ENCODE data around the gene NLE1.
"Not testable (repeated sequence)": the region's sequence is repeated elsewhere in the genome, so short reads cannot be mapped to it uniquely, and the experiment has no call there.

The NLE1 gene

GRCh38 chr17:35141681-35142466 lies at the start of gene NLE1:
NLE1 (minus strand) TSS chr17:35142303; CDS start chr17:35142275, 28 bp downstream.
- in situ Hi-C loops (cut with MboI; ENCODE audit: low sequenced_read_pairs), result no loop called here

GRCh38 chr17:35191001-35191695 lies 49.0 kb upstream of the NLE1 start:
- in situ Hi-C loops (cut with MboI; ENCODE audit: low sequenced_read_pairs), result no loop called here

GRCh38 chr17:35189291-35189690 lies 47.2 kb upstream of the NLE1 start:
- in situ Hi-C loops (cut with MboI; ENCODE audit: low sequenced_read_pairs), result no loop called here

- in situ Hi-C loops (cut with MboI; ENCODE audit: low sequenced_read_pairs), result no loop called here
These were observed 46.0 kb upstream of the NLE1 start for GRCh38 chr17:35188111-35188510.

GRCh38 chr17:35187481-35187880 lies 45.4 kb upstream of the NLE1 start:
- in situ Hi-C loops (cut with MboI; ENCODE audit: low sequenced_read_pairs), result no loop called here

- in situ Hi-C loops (cut with MboI; ENCODE audit: low sequenced_read_pairs), result no loop called here
These were observed 43.7 kb upstream of the NLE1 start for GRCh38 chr17:35185849-35186248.

- in situ Hi-C loops (cut with MboI; ENCODE audit: low sequenced_read_pairs), result no loop called here
These were observed 42.2 kb upstream of the NLE1 start for GRCh38 chr17:35184274-35184673.

GRCh38 chr17:35183332-35183731 lies 41.2 kb upstream of the NLE1 start:
- in situ Hi-C loops (cut with MboI; ENCODE audit: low sequenced_read_pairs), result no loop called here

GRCh38 chr17:35179379-35179778 lies 37.3 kb upstream of the NLE1 start:
- in situ Hi-C loops (cut with MboI; ENCODE audit: low sequenced_read_pairs), result not testable (repeated sequence)

- in situ Hi-C loops (cut with MboI; ENCODE audit: low sequenced_read_pairs), result no loop called here
These were observed 34.8 kb upstream of the NLE1 start for GRCh38 chr17:35176897-35177296.

- in situ Hi-C loops (cut with MboI; ENCODE audit: low sequenced_read_pairs), result no loop called here
These were observed 33.7 kb upstream of the NLE1 start for GRCh38 chr17:35175638-35176415.

- in situ Hi-C loops (cut with MboI; ENCODE audit: low sequenced_read_pairs), result no loop called here
These were observed 32.8 kb upstream of the NLE1 start for GRCh38 chr17:35174835-35175334.

GRCh38 chr17:35172321-35172720 lies 30.2 kb upstream of the NLE1 start:
- in situ Hi-C loops (cut with MboI; ENCODE audit: low sequenced_read_pairs), result not testable (repeated sequence)

- in situ Hi-C loops (cut with MboI; ENCODE audit: low sequenced_read_pairs), result no loop called here
These were observed 29.7 kb upstream of the NLE1 start for GRCh38 chr17:35171834-35172233.

GRCh38 chr17:35170968-35171771 lies 29.1 kb upstream of the NLE1 start:
- in situ Hi-C loops (cut with MboI; ENCODE audit: low sequenced_read_pairs), result no loop called here

GRCh38 chr17:35169835-35170363 lies 27.8 kb upstream of the NLE1 start:
- in situ Hi-C loops (cut with MboI; ENCODE audit: low sequenced_read_pairs), result no loop called here

- in situ Hi-C loops (cut with MboI; ENCODE audit: low sequenced_read_pairs), result no loop called here
These were observed 25.6 kb upstream of the NLE1 start for GRCh38 chr17:35167666-35168065.

GRCh38 chr17:35167046-35167445 lies 24.9 kb upstream of the NLE1 start:
- in situ Hi-C loops (cut with MboI; ENCODE audit: low sequenced_read_pairs), result no loop called here

- in situ Hi-C loops (cut with MboI; ENCODE audit: low sequenced_read_pairs), result no loop called here
These were observed 24.4 kb upstream of the NLE1 start for GRCh38 chr17:35166526-35166925.

GRCh38 chr17:35164716-35165115 lies 22.6 kb upstream of the NLE1 start:
- in situ Hi-C loops (cut with MboI; ENCODE audit: low sequenced_read_pairs), result no loop called here
